Measurements from ENCODE around the gene LRRC10B.

The LRRC10B gene

DNA sequence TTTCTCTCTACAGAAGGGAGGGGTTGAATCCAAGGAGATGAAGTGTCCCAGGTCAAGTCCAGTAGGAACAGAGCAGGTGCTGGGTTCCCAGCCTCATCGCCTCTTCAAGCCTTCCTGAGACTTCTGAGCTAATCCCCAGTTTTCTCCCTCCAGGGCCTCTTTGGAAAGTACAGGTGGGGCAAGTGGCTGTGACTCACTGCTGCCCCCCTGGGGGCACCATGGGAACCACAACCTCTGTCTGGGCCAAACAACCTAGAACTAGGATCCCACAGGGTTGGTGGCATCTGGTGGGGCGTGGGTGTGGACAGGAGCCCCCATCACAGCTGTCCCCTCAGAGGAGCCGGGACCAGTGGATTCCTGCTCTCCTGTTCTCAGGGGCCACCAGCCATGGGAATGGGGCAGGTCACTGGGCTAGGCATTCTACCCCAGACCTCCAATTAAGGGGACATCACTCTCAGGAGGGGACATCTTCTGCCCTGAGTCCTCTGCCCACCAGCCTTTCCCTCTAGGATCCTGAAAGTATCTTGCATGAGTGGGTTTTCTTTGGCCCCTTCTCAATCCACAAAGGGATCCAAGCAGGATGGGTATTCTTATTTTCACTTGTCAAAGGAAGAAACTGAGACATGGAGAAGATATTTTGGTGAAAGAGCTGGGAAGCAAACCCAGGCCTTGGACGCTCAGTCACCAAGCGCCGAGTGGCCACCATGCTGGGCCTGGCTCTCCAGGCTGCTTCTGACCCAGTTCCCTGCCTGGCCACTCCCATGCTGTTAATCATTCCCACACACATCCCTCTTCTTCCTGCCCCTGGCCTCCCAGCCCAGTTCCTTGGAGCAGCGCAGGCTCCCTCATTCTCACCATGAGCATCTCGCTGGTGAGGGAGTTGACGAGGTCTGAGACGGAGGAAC, 23.8 kb downstream of the LRRC10B start:
- DNase-seq, result no peak

DNA sequence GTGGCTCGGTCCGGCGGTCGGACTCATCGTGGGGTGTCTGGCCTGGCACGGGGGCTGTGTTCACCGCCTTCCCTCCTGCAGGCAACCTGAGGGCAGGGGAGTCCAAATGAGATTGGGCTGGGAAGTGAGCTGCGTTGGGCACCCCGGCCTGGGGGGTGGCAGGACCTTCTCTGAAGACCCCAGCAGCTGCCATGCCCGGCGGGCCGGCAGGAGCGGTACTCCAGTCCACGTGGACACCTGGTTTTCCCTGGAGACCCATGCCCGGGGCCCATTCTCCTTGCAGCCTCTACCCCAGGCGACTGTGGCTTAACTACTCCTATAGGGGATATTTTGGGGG, 24.5 kb downstream of the LRRC10B start:
- DNase-seq, result no peak

DNA sequence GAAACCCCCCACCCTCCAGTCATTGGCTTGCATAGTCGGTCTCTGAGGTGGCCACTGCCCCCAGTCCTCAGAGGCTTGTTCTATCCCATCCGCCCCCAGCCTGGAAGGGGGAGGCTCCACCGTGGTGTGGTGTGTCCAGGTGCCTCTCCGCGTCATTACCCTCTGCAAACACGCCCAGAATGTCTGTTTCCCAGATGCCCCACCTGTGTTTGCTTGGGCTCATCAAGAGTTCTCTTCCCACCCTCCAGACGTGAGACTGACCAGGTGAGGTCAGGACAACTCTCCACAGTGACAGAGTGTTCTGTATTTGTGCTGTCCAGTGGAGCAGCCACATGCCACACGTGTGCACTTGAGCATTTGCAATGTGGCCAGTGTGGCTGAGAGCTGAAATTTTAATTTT, 24.9 kb downstream of the LRRC10B start:
- no peak for DNase-seq

DNA sequence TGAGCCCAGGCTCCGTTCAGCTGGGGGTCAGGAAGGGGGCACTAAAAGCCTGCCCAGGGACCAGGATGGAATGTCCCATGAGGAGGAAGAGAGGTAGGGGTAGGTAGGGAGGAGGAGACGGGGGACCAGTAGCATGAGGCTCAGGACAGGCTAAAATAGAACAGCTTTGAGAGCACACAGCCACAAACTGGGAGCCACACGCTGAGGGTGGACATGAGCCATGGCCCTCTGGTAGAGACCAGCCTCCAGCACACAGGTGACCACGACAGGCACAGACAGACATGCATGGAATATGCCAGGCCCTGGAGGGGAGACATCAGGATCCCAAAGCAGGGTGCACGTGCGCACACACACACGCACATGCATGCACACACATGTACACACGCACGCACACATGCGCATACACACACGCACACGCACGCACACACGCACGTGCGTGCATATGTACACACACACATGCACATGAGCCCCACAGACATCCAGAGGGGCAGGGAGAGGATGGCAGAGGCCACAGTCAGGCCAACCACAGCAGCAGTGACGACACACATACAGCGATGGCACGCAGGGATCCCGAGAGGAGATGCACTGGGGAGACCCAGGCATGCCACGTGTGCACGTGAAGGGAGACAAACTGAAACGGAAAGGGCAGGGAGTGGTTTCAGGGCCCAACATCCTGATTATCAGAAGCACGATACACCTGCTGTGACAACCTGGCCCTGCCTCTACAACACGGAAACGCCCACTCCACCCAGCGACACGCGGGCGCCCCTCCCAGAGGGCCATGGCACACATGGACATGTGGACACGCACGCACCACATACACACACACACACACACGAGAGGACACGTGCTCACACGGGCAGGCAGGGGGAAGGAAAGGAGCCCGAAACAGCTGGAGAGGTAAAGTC, 25.7 kb downstream of the LRRC10B start:
- no peak for DNase-seq

DNA sequence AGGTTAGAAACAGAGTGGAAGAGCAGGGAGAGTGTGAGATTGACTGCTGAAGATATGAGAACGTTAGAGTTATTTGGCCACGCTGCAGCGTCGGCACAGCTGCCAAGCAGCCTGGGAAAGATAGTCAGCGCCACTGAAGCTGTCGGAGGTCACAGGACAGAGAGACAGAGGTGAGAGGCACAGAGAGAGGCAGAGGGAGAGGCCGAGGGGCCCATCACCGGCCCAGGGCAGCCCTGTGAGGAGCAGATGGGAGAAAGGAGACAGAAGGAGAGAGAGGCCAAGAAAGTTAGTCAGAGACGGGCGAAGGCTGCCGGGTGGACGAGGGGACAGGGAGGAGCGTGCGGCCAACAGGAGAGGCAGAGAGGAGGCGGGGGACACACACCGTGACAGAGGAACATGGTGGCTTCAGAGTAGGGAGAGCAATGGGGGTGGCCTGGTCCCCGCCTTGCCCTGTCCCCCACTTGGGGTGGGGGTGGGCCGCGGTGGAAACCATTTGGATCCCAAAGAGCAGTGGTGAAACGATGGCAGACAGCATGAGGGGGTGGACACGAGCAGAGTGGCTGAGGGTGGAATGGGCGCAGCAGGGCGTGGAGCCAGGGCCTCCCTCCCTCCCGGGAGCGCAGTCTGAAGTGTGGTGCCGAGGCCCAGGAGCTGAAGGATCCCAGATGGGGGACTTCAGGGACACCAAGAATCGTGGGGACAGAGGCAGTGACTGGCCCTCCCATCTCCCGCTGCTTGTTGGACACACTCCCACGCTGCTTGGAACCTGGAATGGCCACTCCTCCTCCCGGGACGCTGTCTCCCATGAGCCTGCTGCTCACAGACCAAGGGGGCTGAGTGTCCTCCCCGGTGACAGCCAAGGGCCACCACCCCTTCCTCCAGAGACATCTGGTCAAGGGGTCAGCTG, 26.6 kb downstream of the LRRC10B start:
- DNase-seq, result no peak

DNA sequence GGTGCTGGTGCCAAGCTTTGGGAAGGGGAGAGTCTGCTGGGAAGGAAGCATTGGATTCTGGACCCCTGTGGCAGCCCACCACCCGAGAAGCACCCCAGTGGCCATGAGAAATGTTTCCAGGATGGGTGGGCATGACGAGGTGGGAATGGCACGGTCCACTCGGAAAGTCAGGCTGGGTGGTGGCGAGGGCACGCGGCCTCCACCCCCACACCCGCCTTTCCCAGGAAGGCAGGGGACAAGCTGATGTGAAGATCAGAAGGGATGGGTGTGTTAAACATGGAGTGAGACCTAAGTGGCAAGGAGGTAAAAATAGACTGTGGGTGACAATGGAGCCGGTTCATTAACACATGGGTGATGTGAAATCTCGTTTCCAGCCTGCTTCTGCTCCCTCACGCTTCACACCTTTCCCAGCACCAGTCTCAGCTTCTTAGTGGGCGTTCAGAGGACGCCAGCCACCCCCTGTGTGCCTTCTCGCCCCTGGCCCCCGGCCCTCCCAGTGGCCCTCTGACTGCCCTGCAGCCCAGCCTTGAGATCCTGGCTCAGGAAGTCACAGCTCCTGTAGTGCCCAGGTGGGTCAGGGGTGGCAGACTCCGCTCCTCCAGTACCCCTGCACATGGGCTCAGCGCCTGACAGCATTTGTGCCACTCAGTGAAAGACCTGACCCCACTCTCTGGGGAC, 27.6 kb downstream of the LRRC10B start:
- DNase-seq, result no peak

DNA sequence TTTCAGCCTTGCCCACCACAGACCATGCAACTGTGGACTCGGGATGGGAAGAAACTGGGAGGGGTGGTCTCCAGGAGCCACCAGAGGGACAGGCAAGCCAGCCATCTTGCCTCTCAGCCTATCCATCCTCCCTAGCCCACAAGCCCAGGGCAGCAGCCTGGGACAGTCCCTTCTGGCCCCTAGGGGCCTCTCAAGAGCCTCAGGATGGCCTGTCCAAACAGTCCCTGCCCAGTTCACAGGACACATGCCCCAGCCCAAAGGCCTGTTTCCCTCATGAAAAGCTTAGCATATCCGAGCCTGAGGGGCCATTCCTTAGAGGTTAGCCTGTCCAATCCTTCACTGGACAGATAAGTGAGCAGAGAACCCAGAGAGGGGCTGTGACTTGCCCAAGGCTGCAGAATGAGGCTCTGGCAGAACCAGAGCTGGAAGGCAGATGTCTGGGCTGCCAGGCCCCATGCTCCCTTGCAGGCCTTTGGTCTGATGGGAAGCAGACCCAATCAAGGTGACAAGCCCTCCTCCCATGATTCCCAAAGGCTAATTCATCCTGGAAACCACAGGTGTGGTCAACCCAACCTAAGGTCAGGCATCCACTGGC, 28.2 kb downstream of the LRRC10B start:
- no peak for DNase-seq

DNA sequence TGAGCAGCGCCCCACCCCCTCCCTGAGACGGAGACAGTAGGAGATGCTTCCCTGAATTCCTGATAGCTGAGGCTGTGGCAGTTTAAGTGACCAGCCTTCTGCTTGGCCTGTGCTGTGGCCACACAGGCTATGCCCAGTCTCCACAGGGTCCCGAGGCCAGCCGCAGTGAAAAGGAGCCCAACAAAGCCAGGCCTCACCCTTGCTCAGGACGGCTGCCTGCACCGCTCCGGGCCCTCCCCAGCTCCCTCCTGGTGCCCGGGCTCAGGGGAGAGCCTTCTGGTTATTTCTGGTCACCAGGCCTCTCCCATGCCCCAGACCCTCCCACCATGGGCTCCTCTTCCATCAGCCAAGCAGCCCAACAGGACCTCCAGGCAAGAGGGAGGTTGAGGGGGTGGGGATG, 28.8 kb downstream of the LRRC10B start:
- no peak for DNase-seq

DNA sequence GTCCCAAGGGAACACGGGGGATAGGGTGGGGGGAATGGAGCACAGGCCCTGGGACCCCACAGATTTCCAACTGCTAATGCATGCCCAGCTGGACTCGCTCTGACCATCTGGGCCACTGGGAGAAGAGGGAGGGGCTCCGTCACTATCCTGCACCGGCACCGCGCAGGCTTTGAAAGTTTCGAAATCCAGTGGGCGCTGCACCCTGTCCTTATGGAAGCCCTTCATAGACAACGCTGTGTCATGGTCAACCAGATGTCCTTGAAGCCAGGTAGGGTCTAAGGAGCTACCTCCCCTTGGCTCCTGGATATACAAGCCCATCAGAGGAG, 30.1 kb downstream of the LRRC10B start:
- DNase-seq, result no peak

DNA sequence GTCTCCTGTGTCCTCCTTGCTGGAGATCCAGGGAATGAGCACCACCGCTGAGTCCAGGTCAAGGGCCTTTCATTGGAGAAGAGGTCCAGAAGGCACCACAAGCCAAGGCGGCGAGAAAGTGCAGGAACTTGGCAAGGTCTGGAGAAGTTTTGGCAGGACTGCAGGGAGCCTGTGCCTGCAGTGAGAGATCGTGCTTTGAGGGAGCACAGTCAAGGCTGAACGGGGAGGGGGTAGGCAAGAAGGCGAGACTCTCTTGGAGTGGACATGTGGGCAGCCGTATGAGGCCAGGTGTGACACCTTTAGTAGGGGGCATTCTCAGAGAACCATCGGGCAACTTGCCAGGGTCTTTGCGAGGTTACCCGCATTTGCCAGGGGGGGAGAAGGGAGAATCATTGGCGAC, 30.5 kb downstream of the LRRC10B start:
- no peak for DNase-seq

DNA sequence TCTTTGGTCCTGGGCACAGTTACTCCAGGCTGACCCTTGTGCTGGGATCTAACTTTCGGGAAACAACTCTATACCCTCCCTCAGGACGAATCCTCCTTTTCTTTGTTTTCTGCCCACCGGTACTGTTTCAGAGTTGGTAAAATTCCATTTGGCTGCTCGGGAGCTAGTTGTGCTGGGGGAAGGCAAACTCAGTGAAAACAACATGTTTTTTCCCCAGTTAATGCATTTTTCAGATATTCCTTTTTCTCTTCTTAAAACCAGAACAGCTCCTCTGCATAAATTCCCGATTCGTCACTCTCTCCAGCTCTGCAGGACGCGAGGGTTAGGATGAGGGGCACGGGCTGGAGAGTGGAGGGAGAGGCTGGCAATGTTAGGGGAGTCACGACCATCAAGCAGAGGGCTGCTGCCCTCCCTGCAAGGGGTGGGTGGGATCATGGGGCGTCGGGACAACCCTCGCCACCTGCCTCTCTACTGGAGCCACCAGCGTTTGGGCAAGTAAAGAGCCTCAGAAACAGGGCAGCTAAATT, 31.3 kb downstream of the LRRC10B start:
- no peak for DNase-seq

DNA sequence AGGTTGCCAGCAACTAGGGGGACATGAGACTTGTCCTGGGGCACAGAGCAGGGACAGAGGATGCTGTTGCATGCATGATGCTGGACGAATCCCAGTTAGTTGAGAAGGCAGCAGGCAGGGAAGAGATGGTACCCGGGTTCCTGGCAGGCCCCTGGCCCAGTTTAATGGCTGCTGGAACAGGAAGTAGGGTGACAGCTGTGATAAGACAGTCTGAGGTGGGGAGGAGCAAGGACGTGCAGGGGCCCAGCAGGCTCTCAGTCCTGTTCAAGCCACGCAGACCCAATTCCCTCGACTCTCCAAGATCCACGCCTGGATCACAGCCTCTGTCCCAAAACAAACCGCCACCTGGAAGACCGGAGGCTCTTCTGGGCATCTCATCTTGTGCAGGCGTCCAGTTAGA, 32.0 kb downstream of the LRRC10B start:
- DNase-seq, result no peak

DNA sequence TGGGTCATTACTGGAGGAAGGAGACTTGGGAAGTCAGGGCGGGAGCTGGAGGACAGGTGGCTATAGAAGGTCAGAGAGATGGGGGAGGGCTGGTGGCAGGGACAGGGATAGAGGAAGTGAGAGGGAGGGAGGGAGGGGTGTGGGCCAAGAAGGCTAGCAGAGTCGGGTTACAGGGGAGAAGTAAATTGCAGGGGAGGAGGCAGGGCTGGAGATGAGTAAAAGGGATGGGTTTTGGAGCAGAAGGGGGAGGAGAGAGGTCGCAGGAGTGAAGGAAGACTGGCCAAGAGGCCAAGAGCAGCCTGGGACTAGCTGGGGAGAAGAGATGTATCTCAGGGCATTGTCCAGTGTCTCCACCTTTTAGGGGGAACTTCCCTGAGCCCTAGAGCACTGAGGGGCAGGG, 33.0 kb downstream of the LRRC10B start:
- peak; percentile 27 for DNase-seq

DNA sequence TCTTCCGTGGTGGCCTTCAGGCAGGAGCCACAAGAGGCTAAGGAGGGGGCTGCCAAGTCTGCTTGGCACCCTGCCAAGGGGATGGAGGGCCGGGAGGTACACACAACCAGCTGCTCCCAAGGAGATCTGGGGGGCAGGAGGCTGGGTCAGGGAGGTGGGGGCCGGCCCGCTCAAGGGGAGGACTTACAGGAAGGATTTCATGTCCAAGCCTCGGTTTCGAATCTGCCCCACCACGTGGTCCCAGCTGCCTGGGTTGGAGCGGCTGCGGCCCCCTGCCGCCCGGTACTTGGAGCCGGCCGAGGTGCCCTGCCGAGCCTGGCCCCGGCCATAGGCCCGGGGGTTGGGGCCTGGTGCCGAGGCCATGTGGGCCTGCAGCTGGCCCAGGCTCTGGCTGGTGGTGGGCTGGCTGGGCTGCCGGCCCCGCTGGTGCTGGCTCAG, 33.5 kb downstream of the LRRC10B start:
- DNase-seq, result no peak

DNA sequence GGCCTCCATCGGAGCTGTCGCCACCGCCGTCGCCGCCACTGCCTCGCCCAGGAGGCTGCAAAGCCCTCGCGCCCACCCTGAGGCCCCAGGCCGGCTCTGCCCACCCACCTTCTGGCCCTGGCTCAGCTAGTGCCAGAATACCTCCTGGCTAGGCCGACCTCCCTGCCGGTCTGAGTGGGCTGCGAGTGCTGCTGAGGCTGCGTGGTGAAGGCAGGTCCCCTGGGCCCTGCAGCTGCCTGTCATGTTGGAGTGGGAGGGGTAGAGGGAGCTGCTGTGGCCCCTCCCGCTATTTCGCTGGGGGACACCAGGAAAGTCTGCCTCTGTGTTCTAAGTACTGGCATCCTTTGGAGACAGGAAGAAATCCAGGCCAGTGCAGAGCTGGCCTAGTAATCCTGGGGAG, 34.2 kb downstream of the LRRC10B start:
- no peak for DNase-seq

DNA sequence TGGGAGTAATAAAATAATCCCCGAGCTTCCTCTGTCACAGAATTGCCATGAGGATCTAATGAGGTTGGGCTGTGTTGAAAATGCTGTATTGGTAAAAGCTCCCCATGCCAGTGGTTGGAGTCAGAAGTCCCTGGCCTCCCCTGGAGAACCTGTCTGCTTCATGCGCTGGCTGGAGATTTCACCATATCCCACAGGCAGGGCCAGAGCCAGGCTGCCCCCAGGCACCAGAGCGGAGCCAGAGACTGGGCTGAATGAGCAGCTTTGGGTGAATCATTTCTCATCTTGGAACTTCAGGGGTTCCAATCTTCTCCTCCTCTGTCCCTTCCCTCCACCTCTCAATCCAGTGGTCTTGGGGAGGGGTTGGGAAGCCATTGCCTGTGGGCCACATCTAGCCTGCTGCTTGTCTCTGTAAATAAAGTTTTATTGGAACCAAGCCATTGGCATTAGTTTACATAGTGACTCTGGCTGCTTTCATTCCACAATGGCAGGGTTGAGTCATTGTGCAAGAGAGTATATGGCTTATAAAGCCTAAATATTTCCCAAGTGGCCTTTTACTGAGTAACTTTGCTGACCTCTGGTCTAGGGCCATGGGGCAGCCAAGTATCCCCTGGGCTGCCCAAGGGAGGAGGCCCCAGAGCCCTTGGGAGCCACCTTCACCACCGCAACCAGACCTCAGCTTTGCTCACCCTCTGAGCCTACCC, 35.2 kb downstream of the LRRC10B start:
- peak; percentile 49 for DNase-seq

DNA sequence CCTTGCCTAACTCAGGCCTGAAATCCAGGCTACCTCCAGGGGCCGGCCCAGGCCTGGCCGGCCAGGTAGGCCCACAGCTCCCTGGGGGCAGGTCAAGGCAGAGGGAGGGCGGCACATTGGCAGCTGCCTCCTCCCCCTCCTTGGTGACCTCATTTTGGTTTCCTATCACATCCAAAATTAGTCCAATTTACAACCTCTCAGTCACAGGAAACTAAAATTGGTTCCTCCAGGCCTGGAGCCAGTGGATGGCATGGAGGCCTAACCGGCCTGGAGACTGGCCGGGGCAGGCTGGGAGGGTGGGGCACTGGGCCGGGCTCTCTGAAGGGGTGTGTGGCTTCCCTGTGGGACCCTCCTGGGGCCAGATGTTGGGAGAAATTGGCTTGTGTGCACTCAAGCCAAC, 35.9 kb downstream of the LRRC10B start:
- DNase-seq, result no peak

DNA sequence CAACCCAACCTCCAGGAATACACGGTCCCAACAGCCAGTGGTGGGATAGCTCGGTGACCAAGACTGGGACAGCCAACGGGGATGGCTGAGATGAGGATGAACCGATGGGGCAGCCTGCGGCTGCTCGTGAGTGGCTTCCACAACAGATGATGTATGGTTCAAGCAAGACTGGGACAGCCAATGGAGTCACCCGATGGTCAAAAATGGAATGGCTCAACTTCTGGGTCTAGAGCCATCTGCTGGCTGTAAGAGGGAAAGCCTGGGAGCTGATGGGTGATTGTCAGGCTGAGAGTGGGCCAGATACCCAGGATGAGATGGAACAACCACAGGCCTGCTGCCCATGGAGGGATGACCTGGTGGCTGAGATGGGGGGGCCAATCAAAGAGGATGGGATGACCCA, 36.8 kb downstream of the LRRC10B start:
- no peak for DNase-seq

DNA sequence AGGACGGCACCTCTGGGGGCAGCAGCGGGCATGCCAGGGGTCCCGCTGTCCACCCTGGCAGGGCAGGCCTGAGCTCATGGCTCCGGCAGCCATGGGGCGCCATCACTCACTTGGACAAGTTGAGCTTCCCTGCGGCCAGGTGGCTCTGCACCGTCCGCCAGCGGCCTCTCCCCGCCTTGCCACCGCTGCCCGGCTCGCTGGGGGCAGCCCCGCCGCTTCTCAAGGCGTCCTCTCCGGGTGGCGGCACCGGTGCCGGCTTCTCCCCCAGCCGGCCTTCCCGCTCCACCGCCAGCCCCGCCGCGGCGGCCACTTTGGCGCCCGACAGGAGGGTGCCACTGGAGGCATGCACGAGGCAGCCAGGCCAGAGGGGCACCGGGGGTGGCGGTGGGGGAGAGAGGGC, 37.4 kb downstream of the LRRC10B start:
- DNase-seq, result no peak

DNA sequence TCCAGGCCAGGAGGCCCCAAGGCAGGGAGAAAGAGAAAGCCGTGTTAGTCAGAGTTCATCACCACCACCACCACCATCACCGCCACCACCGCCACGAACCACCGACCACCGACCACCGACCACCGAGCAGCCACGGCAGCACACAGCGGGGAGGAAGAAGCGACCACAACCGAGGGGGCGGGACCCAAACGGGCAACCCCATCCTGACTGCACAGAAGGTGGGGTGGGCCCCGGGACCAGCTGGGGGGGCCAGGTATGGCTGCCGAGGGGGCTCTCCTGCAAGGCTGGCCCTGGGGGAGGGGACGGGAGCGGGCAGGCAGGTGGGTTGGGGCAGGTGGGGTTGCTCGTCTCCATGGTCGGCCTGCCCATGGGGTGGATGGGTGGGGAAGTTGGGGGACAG, 38.1 kb downstream of the LRRC10B start:
- no peak for DNase-seq

DNA sequence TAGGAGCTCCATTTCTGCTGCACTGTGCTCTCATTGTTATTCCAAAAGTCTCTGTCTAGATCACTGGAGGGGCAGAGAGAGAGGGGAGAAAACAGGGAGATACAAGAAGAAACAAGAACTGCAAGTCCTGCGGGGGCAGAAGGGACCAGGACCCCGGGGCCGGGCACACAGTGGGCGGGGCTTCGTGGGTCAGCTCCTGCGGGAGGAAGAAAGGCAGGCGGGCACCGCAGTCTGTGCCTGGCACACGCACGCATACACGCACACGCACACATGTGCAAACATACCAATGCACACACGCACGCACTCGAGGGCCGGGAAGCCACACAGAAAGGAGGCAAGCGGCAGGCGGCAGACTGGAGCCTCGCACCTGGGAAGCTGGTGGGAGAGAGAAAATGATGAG, 38.7 kb downstream of the LRRC10B start:
- no peak for DNase-seq
